Panc1 (cell line): ENCODE data around the gene FMO2. TPM values are rescaled to one million over a fixed set of nuclear protein-coding genes. Genes with fewer than 3 reads are reported as not detected.

ENCODE experiments used
- ATAC-seq: fragments of 200-7000 bp; cut with Tn5 transposase; 2 replicates; pipeline ENCODE4 v1.9.1; 2020; ENCODE audit warnings: mild to moderate bottlenecking, moderate library complexity
- BruUV-seq: library from RNA; stranded (reverse); fragments of 400-500 nt; replicated peaks from 2 replicates; lab custom pipeline; 2021; lab: Mats Ljungman, UMichigan
- CTCF ChIA-PET: fragments of 300-600 bp; sonication (Branson Sonifier 250); formaldehyde crosslinking; loops from one replicate; lab custom pipeline; 2022; ENCODE audit warnings: antibody characterized with exemption; lab: Charles Lee
- POLR2A ChIA-PET: fragments of 300-600 bp; sonication (Branson Sonifier 250); formaldehyde crosslinking; loops from one replicate; lab custom pipeline; 2022; ENCODE audit warnings: antibody characterized with exemption; lab: Charles Lee
- DNase-seq: peaks from one replicate; pipeline ENCODE4 v3.0.0-alpha.2; 2010; ENCODE audit warnings: low read depth, low spot score
- H3K27ac ChIP-seq: 2 replicates; pipeline ENCODE4 v1.5.1; 2011; ENCODE audit warnings: mild to moderate bottlenecking, low read length, inconsistent platforms
- H3K27me3 ChIP-seq: fragments of 200-500 bp; sonication (Bioruptor generic); 2 replicates; pipeline ENCODE4 v1.6.0; 2014; ENCODE audit warnings: low read length, inconsistent platforms; ENCODE audit not compliant: control insufficient read depth, insufficient read depth
- H3K36me3 ChIP-seq: fragments of 200-500 bp; sonication (Bioruptor generic); 2 replicates; pipeline ENCODE4 v1.5.1; 2014; ENCODE audit warnings: inconsistent platforms, mild to moderate bottlenecking, low read length, moderate library complexity; ENCODE audit not compliant: control insufficient read depth, insufficient read depth
- H3K4me1 ChIP-seq: 2 replicates; pipeline ENCODE4 v1.5.1; 2011; ENCODE audit warnings: inconsistent platforms, mild to moderate bottlenecking, low read length, moderate library complexity; ENCODE audit not compliant: control insufficient read depth, insufficient read depth
- H3K4me3 ChIP-seq, 2 experiments: 2 replicates each; pipeline ENCODE4 v1.5.1; 2011 to 2012; ENCODE audit warnings: low read depth in 2 of 2, low read length in 2 of 2, mild to moderate bottlenecking in 2 of 2, inconsistent platforms in 1 of 2, moderate library complexity in 1 of 2
- H3K9me3 ChIP-seq: fragments of 200-500 bp; sonication (Bioruptor generic); 2 replicates; pipeline ENCODE4 v1.5.1; 2014; ENCODE audit warnings: low read depth, mild to moderate bottlenecking, inconsistent platforms, low read length, moderate library complexity; ENCODE audit not compliant: control insufficient read depth, insufficient read depth
- CTCF ChIP-seq: fragments of 450-650 bp; IDR thresholded peaks from 2 replicates; pipeline ENCODE4 v1.5.1; 2017; ENCODE audit warnings: mild to moderate bottlenecking
- POLR2AphosphoS5 ChIP-seq: IDR thresholded peaks from 2 replicates; pipeline ENCODE4 v1.6.1; 2012; ENCODE audit warnings: mild to moderate bottlenecking, low read depth, low read length, moderate library complexity
- REST ChIP-seq, 2 experiments: IDR thresholded peaks; 2 replicates each; pipeline ENCODE4 v1.6.1; 2011 to 2012; ENCODE audit warnings: low read depth in 2 of 2, control low read depth in 1 of 2, low read length in 1 of 2, mild to moderate bottlenecking in 1 of 2, moderate library complexity in 1 of 2; ENCODE audit not compliant: insufficient read depth in 1 of 2
- SIN3A ChIP-seq: IDR thresholded peaks from 2 replicates; pipeline ENCODE4 v1.6.1; 2012; ENCODE audit warnings: low read depth, mild to moderate bottlenecking, low read length, moderate library complexity, borderline replicate concordance; ENCODE audit not compliant: insufficient read depth
- TCF7L2 ChIP-seq: IDR thresholded peaks from 2 replicates; pipeline ENCODE4 v1.6.1; 2011; ENCODE audit warnings: mild to moderate bottlenecking, low read depth, low read length, inconsistent platforms
- in situ Hi-C: cut with HindIII; loops from 2 replicates; pipeline ENCODE4 v1.10.0; 2016; ENCODE audit warnings: low sequenced_read_pairs, low pct_unique_long_range_greater_than_20kb
- intact Hi-C: fragments of 100-400 bp; cut with micrococcal nuclease; formaldehyde crosslinking; loops from one replicate; pipeline ENCODE4 v1.10.0; 2022; ENCODE audit not compliant: unreplicated experiment
- total RNA-seq: library from RNA; stranded (reverse); gene quantifications from one replicate; pipeline ENCODE4 v1.2.1, GENCODE V29; 2021; ENCODE audit not compliant: unreplicated experiment

The FMO2 gene
- total RNA-seq, 1 experiment from 2014 or later, result 0.08 TPM

- CTCF ChIA-PET, result no interaction called here
- in situ Hi-C loops (no loop called here), intact Hi-C loops (no loop called here)
- ATAC-seq (no peak), DNase-seq (no peak)
- no peak for TF ChIP-seq REST (IDR thresholded peaks at IDR 0.05; ENCODE audit: insufficient read depth in 1 of 2, low read depth in 2 of 2, low read length in 1 of 2)
- TF ChIP-seq SIN3A, result no peak
- TF ChIP-seq CTCF, result no peak
- no peak for TF ChIP-seq TCF7L2
- TF ChIP-seq POLR2AphosphoS5, result no peak
- no TSS peak for BruUV-seq
- no peaks in the 10 kb centered on the region for H3K9me3 ChIP-seq
- POLR2A ChIA-PET, result no interaction called here
- no peaks in the 10 kb centered on the region for H3K27me3 ChIP-seq
- H3K4me1 ChIP-seq, result no peaks in the 10 kb centered on the region
- H3K27ac ChIP-seq, result no peak overlapping the region
- H3K4me3 ChIP-seq, result no peak overlapping the region
- no peaks in the 10 kb centered on the region for H3K36me3 ChIP-seq
These were observed 43.2 kb upstream of the FMO2 start for GRCh38 chr1:171141688-171142415.

- H3K27me3 ChIP-seq, result no peaks in the 10 kb centered on the region
- ChIA-PET CTCF (interaction anchor here (0.7 kb wide), 1 partner anchor 40 kb away, joined by 3 read pairs; no protein-coding TSS in a partner anchor), POLR2A (interaction anchor here (0.5 kb wide), 1 partner anchor 1326 kb away, joined by 3 read pairs; no protein-coding TSS in a partner anchor)
- TF ChIP-seq CTCF, result no peak
- no peak for TF ChIP-seq SIN3A
- TF ChIP-seq TCF7L2, result no peak
- no peak for TF ChIP-seq POLR2AphosphoS5
- no peak for TF ChIP-seq REST (IDR thresholded peaks at IDR 0.05; ENCODE audit: insufficient read depth in 1 of 2, low read depth in 2 of 2, low read length in 1 of 2)
- H3K4me1 ChIP-seq, result no peaks in the 10 kb centered on the region
- DNase-seq, result no peak
- no TSS peak for BruUV-seq
- no peak for ATAC-seq
- in situ Hi-C loops (no loop called here), intact Hi-C loops (no loop called here)
- H3K4me3 ChIP-seq, result no peak overlapping the region
- no peaks in the 10 kb centered on the region for H3K36me3 ChIP-seq
- H3K9me3 ChIP-seq, result no peaks in the 10 kb centered on the region
- no peak overlapping the region for H3K27ac ChIP-seq
These were observed 42.4 kb upstream of the FMO2 start for GRCh38 chr1:171142416-171143385.
